NCI-H187 treated with DMSO at 0.1 percent for 48 hours (cell line): Measurements from ENCODE around the gene HVCN1.
"Not testable (repeated sequence)": the region's sequence is repeated elsewhere in the genome, so short reads cannot be mapped to it uniquely, and the experiment has no call there.

Experiments
- DNase-seq: peaks from one replicate; lab custom pipeline; 2025; lab: John Stamatoyannopoulos, UW

The HVCN1 gene

DNA sequence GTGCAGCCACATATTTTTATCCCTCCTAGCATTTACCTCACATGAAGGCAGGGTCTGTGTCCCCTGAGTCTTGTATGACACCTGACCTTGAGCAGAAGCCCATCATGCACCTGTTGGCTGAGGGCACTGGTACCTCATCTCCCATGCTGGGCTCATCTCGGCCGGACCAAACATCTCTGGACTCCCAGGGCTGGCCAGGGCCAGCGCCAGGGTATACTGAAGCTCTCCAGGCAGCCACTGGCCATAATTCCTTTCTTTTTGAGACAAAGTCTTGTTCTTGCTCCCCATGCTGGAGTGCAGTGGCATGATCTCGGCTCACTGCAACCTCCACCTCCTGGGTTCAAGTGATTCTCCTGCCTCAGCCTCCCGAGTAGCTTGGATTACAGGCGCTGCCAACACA is 22.0 kb downstream of the HVCN1 start:
- no peak for DNase-seq

DNA sequence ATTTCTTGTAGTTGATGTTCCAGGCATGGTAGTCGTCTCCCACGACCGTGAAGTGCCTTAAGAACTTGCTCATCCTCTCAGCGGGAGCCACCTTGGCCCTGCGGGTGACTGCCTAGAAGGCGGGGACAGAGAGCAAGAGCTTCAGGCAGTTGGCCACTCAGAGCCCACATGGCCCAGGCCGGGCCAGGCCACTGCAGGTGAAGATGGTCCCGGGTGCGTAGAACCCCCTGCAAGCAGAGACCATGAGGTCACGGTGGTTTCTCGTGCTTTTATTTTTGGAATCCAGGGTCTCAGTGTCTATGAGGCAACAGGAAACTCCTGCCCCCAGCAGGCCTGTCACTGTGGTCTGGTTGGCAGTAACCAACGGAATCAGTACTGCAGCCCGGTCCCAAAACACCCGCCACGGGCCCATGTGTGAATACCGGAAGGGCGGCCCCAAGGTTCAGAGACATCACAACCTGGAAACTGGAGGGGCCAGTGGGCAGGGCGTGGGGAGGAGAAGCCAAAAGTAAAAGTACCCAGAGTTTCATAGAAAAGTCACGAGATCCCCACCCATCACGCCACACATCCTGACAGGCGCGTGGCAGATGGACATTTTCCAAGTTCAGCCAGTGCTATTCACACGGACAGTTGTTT is 27.5 kb downstream of the HVCN1 start:
- DNase-seq = no peak

DNA sequence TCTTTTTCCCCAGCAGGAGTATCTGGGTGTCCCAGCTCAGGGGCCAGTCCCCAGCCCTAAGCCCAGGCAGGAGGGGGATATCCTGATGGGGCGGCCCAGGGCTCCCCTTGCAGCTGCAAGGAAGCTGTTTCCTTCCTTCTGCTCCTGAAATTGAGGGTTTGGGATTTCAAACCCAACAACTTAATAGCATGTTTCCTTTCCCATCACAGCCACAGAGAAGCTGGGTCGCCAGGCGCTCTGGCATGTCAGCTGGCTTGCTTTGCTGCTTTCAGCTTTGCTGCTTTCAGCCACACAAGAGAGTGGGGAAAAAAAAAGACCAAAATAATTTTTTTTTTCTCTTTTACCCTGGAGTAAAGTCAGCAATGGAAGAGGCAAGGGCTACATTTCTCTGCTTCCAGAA is 30.0 kb downstream of the HVCN1 start:
- DNase-seq = no peak

DNA sequence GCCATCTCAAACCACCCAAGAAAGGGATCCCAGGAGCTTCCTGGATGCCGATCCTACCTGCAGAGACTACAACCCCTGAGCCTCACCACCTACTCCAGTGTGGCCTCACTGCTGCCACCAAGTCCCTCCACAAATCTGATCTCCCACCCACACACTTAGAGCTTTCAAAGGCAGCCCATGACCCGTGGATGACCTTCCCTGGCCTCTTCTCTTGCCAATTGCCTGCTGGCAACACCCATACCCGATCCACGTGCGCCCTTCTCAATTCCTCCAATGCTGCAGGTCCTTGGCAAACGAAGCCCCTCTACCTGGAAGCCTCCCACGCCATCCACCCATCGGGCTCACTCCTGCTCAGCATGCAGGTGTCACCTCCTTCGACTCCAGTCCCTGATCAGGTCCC is 30.7 kb downstream of the HVCN1 start:
- DNase-seq = no peak

DNA sequence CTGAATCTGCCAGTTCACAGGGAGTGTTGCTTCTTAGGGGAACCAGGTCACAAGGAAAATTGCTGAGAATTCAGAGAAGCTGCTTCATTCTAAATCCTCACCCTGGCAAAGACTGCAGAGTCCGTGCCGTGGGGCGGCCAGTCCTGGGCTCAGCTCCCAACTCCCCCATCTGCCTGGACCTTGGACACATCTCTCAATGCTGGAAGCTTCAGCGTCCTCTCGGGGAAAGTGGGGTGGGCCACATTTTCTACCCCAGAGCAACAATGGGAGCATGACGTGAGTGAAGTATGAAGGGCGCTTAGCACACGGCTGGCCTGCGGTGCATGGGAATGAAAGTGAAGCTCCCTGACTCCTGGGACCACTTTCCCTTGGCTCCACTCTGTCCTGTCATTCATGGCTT is 31.2 kb downstream of the HVCN1 start:
- DNase-seq = no peak

DNA sequence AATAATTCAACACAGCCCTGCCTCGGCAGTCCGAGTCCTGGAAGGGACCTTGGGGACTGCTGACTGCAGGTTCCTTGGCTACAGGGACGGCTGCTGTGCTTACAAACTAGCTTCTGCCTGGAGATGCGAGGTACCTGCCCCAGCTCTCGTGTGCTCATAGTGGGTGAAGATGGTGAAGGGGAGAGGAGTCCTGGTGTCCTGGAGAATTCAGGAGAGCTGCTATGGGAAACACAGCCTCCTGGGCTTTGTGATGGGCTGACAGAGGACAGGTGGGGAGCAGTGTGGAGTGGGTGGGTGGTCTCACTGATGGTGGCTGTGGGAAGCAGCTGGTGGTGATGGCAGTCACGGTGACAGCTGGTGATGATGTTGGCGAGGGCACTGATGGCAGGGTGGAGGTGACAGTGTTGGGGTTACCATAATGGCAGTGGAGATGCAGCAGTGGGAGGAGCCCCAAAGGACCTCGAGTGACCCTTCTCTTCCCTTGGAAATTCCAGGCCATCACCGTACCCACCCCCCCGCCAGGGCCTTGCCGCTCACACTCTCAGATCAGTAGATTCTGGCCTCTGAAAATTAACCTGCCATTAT is 32.8 kb downstream of the HVCN1 start:
- no peak for DNase-seq

DNA sequence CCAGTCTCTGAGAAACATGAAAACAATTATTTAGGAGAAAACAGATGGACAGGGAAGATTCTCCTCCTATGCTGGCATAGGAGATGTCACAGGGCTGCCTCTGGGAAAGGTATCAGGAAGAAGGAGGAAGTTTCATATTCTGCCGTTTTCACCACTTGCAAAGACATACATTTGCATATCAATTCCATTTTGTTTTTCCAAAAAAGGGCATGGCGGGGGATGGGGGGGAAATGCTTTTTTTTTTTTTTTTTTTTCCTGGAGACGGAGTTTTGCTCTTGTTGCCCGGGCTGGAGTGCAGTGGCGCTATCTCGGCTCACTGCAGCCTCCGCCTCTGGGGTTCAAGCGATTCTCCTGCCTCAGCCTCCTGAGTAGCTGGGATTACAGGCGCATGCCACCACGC is 34.7 kb downstream of the HVCN1 start:
- not testable (repeated sequence) for DNase-seq

DNA sequence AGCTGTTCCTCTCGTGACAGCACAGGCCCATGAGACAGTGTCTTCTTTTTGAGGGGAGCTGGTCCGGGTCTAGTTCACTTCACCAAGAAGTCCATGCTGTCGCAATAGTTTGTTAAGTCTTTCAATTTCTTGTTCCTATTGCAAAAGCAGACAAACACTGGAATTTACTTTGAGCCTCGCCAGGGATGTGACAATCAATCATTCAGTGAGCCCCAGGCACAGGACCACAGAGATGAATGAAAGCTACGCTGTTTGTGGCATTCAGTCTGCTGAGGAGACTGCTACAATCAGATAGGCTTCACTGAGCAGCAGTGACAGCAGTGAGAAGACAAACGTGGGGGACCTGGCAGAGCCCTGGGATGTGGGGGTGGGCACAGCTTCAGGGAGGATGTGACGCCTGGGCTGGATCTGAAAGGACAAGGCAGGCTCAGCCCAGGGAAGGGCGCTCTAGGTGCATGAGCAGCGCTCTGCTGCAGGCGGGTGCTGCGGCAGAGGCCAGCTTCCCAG is 39.5 kb downstream of the HVCN1 start:
- no peak for DNase-seq

DNA sequence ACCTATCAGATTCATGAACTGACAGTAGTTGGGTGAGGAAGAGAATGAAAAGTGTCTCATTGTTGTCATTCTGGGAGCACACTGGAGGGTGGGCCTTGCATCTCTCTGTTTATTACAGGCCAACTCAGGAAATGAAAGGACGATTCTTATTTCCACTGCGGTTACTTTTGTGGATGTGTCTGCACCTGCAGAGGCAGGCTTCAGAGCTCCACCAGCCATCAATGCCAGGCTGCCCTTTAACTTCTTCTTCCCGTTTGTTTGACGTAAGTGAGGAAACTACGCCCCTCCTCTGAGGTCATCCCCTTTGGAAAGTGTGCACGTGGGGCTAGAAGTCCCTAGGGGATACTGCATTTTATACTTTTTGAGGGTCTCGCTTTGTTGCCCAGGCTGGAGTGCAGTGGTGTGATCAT is 41.3 kb downstream of the HVCN1 start:
- no peak for DNase-seq

DNA sequence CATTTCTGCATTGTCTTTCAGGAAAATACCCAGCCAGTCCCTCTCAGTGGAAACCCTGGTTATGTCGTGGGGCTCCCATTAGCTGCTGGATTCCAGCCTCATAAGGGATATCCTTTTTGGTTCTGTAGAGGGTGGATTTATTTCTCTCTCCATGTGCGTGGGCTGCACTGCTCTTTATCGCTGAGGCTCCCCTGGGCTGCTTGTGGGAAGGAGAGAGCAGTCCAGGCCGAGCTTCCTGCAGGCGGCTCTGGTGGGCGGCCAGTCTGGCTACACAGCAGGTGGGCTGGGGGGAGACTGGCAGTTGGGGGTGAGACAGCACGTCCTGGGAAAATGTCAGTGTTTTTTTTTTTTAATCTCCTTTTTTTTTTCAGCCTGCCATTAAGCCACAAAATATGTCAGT is 47.4 kb downstream of the HVCN1 start:
- DNase-seq = no peak

DNA sequence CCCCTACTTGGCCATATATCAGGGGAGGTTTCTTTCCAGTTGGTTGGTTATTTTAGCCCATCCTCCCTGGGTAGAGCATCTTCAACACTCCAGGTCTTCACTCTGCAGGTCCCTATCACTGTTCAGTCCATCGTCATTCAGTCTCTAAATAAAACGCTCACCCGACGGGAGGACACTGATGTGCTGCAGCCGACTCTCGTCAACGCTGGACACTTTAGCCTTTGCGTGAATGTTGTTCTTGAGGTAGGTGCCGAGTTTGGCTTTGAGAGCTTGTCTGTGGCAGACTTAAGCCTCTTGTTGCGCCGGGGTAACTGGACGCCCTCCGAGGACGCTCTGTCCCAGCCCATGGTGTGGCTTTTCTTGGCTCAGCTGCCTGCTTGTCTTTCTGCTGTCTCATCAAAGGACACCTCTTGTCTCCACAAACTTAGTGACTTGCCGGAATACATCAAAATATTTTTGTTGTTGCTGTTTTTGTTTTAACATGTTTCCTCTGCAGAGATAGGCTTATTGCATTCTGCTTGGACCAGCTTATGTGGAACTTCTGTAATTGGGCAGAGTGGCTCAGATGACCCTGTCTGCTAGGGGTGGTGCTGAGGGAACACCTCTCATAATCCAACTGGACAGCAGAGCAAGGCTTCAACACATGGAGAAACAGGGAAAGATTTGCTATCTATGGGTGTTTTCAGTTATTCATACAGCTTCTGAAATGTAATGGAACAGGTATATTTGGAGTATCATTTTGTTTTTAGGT is 48.5 kb downstream of the HVCN1 start:
- DNase-seq = no peak

DNA sequence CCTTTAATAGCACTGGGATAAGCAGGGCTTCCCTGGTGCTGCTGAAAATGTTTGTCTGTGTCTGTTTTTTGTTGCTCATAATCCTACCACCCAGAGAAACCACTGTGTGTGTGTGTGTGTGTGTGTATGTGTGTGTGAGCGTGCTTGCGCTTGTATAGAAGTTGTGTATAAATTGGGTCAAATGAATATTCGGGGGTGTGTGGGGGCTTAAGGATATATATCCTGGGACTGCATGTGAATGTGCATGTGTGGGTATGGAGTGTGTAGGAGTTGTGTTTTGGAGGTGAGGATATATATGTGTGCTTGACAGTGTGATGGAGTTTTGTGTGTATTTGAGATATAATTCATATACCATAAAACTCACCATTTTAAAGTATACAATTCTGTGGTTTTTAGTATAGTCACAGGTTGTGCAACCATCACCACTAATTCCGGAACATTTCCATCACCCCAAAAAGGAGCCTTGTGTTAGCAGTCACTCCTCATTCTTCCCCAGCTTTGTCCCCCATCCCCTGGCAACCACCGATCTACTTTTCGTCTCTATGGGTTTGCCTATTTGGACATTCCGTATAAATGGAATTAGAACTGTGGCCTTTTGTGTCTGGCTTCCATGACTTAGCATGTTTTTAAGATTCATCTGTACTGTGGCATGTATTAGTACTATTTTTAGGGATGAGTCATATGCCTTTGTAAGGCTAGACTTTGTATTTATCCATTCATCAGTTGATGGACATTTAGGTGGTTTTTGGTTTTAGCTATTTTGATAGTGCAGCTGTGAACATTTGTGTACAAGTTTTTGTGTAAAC is 49.4 kb downstream of the HVCN1 start:
- no peak for DNase-seq

DNA sequence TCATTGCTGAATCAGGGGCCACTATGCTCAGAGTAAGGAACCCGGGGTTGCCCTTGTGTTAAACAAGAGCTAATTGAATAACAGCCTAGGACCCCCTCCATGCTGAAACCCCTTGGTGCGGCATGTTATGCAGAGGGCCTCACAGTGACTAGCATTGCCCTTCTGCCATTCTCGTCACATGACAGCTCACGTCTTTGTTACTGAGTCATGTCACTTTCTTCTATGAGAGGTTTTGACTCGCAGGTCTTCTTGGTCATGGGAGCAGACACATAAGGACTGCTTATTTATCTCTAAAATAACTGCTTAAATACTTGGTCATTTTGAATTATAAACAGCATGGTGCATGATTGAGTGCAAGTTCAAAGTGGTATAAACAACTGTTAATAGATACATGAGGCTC is 50.1 kb downstream of the HVCN1 start:
- DNase-seq = no peak

DNA sequence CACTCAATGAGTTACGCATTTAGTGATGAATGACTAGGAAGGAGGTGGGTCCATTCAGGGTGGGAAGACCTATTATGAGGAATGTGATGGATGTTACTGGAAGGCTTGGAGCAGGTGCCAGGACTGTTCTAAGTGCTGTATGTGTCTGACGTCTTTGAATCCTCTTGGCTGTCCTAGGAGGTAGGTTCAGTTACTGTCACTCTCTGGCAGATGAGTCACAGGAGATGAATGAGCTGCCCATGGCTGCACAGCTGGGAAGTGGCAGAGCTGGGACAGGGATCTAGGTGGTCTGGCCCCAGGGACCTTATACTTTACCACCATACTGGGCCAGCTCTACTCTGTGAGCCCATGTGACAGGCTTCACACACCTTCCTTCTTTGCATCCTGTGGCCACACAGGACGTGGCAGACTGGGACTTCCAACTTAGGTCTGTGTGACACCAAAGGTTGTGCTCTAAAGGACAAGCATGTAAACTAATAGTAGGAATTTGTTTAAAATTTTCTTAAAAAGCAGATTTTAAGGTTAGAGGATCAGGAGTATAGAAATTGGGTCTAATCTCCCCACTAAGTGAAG is 51.0 kb downstream of the HVCN1 start:
- DNase-seq = no peak

DNA sequence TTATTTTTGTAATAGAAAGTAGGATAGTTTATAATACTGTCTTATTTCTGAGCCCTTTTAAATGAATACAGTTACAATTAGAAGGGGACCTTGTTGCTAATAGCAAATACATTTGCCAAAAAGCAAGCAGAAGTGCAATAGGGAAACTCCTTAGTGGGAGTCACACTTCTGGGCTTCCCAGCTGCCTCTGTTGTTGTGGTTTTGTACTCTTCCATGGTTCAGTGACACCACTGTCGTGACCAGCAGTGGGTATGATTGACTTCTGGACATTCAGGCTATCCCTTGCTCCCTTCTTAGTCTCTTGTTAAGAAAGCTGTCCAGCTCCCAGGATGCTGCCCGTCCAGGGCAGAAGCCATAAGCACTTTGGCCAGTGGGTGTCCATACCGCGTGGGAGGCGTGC is 52.4 kb downstream of the HVCN1 start:
- no peak for DNase-seq

DNA sequence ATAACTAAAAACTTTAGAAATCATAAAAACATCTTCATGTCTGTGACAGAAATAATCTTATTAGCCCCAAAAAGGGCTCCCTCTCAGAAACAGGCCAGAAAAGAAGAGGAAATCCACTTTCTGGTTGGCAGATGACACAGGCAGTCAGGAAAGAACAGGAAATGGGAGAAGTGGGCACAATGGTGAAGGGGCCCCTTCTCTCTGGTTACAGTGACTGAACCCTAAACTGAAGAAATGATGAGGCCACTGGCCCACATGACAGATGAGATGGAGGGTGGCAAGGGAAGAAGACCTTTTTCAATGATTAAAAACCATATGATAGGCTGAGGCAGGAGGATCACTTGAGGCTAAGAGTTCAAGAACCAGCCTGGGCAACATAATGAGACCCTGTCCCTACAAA is 53.9 kb downstream of the HVCN1 start:
- DNase-seq = no peak

DNA sequence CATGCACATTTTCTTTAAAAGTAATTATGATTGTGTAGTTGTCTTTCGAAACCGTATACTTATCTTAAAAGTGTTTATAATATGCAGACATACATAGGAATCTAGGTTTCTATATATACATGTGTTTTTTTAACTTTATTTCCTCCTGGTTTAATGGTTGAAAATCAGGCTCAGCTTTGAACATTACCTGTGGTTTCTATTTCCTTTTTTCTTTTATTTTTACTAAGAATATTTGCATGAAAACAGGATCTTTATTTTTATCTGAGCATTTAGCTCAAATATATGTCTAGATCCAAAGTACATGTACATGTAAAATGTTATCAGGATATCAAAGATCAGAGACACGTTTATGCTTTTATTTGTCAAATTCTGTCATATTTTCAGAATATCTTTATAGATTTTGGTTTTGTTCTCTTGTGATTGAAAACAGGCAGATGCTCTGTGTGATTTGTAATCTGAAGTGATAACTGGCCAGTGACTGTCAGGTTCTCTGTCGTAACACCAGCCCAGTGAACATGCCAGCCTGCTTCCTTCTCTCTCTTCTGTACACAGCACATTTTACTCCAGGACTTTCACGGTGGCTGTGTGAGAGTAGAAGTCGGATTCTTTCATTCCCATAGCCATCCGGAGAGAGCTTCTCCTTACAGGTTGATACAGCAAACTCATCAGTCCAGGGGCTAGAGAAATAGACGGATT is 61.3 kb downstream of the HVCN1 start:
- DNase-seq = no peak

DNA sequence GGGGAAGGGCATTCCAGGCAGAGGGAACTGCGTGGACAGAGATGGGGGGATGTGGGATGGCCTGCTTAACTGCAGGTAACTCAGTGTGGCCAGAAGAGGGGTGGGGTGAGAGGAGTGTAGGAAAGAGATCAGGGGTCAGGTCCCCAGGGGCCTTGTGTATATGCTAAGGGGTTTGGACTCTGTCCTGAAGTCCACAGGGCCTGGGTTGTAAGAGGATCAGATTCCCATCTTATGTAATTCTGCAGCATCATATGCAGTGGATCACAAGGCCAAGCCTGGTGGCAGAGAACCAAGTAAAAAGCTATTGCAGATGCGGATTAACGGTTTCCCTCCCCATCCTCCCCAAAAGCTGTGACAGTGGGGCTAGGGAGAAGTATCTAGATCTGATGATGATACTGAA is 66.3 kb downstream of the HVCN1 start:
- DNase-seq = no peak

DNA sequence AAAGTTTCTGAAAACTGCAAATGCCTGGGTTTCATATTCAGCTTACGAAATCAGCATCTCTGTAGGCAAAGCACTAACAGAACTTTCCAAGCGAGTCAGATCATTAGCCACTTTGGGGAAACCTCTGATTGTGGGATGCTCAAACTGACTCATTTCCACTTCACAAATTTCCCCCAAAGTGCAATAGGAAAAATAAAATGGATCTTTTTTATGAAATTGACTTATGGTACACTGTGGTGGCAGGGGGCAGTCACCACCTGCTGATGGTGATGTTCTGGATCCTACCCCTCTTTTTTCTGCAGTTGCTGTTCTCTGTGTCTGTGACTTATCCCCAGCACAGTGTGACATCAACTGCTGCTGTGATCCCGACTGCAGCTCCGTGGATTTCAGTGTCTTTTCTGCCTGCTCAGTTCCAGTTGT is 69.4 kb downstream of the HVCN1 start:
- no peak for DNase-seq

DNA sequence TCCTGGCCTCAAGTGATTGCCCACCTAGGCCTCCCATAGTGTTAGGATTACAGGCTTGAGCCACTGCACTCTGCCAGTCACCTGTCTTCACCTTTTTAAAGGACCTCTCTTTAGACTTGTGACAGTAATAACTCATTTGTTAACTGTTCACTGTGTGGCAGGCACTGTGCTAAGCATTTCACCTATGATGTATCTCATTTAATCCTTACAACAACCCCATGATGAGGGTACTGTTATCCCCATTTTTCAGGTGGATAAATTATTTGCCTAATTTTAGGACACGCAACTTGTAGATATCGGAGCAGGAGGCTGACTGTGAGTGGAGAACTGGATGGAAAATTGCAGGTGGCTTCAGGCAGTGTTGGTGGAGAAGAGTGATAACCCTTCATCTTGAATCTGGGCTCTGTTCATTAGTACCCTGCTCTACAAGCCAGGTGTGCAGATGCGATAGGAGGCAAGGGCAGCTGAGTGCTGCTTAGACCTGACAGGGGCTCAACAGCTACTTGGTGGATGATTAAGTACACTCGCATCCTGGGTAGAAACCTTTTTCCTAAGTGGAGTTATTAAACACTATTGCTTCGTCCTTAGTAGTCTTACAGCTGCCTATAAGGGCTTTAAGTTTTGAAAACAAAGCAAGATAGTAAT is 72.3 kb downstream of the HVCN1 start:
- DNase-seq = no peak

DNA sequence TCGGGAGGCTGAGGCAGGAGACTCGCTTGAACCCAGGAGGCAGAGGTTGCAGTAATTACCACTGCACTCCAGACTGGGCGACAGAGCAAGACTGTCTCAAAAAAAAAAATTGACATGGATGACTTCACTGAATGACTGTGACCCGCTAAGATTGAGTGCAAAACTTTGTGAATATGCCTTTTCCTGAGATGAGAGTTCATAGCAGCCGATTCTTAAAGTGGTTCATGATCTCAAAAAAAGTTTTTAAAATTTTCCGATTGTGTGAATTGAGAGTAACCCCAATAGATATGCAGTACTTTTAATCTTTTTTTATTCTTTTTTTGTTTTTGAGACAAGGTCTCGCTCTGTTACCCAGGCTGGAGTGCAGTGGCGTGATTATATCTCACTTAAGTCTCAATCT is 73.7 kb downstream of the HVCN1 start:
- DNase-seq = no peak
